Liver (tissue), 3 donors: ENCODE results near the gene INPPL1.

Experiments used
- JUND ChIP-seq, 2 donors: IDR thresholded peaks; 2 replicates each; pipeline ENCODE4 v1.6.1; 2016; ENCODE audit warnings: antibody characterized with exemption in 2 of 2
- RAD21 ChIP-seq, 2 donors: IDR thresholded peaks; 2 replicates each; pipeline ENCODE4 v1.6.1; 2016; ENCODE audit warnings: antibody characterized with exemption in 2 of 2, mild to moderate bottlenecking in 2 of 2
- TF ChIP-seq, protein P1 (sequence below): fragments of 150-350 bp; IDR thresholded peaks from 2 replicates; pipeline ENCODE4 v1.5.1; 2017; ENCODE audit warnings: improper control_type of control experiment, low read depth, low read length; ENCODE audit not compliant: missing input control
- donor health status: healthy.
- donor health status: healthy.

DNA sequence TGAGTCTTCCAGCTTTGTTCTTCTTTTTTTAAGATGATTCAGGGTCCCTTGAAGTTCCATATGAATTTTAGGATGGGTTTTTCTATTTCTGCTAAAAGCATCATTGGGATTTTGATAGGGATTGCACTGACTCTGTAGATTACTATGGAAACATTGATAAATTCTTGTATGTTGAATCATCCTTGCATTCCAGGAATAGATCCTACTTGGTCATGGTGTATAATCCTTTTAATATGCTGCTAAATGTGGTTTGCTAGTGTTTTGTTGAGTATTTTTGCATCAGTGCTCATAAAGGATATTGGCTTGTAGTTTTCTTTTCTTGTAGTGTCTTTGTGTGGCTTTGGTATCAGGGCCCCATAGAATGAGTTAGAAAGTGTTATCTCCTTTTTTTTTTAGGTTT lies 54.3 kb downstream of the INPPL1 start:
- no peak for TF ChIP-seq JUND (IDR thresholded peaks at IDR 0.05)
- no peak for TF ChIP-seq RAD21 (IDR thresholded peaks at IDR 0.05)
- TF ChIP-seq, protein P1, sequence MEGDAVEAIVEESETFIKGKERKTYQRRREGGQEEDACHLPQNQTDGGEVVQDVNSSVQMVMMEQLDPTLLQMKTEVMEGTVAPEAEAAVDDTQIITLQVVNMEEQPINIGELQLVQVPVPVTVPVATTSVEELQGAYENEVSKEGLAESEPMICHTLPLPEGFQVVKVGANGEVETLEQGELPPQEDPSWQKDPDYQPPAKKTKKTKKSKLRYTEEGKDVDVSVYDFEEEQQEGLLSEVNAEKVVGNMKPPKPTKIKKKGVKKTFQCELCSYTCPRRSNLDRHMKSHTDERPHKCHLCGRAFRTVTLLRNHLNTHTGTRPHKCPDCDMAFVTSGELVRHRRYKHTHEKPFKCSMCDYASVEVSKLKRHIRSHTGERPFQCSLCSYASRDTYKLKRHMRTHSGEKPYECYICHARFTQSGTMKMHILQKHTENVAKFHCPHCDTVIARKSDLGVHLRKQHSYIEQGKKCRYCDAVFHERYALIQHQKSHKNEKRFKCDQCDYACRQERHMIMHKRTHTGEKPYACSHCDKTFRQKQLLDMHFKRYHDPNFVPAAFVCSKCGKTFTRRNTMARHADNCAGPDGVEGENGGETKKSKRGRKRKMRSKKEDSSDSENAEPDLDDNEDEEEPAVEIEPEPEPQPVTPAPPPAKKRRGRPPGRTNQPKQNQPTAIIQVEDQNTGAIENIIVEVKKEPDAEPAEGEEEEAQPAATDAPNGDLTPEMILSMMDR: no peak
